HG03439 (cell line): ENCODE results near the gene KRTAP4-3.
"Not testable (repeated sequence)": the region's sequence is repeated elsewhere in the genome, so short reads cannot be mapped to it uniquely, and the experiment has no call there.

Experiments used
- ATAC-seq: cut with Tn5 transposase; IDR thresholded peaks from one replicate; pipeline ENCODE4 v1.9.1; 2021; ENCODE audit warnings: mild to moderate bottlenecking, moderate library complexity; ENCODE audit not compliant: unreplicated experiment

The KRTAP4-3 gene

GRCh38 chr17:41119696-41120690, 48.0 kb downstream of the KRTAP4-3 start:
- not testable (repeated sequence) for ATAC-seq

- ATAC-seq = no peak
These were observed 49.3 kb downstream of the KRTAP4-3 start for GRCh38 chr17:41118721-41119120.

GRCh38 chr17:41117846-41118386, 50.1 kb downstream of the KRTAP4-3 start, which contains the start of gene KRTAP4-11:
Gene KRTAP4-11 (minus strand): TSS chr17:41118373. CDS start chr17:41118315, 58 bp downstream.
- ATAC-seq = not testable (repeated sequence)
